Tibial artery (tissue), 4 donors: Measurements from ENCODE around the gene TMEM63B.
A peak's percentile ranks its signal among the peaks of the same experiment; 100 is the strongest.

Experiments
- DNase-seq, 2 donors: peaks; one replicate each; pipeline ENCODE4 v3.0.0-alpha.2; 2019
- H3K27ac ChIP-seq, 2 donors: fragments of 200-600 bp; sonication (generic) in 1 of 2; 1 replicate in 1 of 2; 2 replicates in 1 of 2; pipeline ENCODE4 v1.5.1; 2018 to 2019; ENCODE audit warnings: mild to moderate bottlenecking in 1 of 2
- H3K27me3 ChIP-seq, 2 donors: fragments of 200-600 bp; sonication (generic) in 1 of 2; one replicate each; pipeline versions ENCODE4 v1.5.1 to v1.6.0; 2016 to 2019
- H3K36me3 ChIP-seq, 3 donors: fragments of 200-600 bp; sonication (generic) in 2 of 3; one replicate each; pipeline ENCODE4 v1.5.1; 2016 to 2019; ENCODE audit warnings: mild to moderate bottlenecking in 2 of 3
- H3K4me1 ChIP-seq, 4 donors: fragments of 200-600 bp; sonication (generic) in 2 of 4; 1 replicate in 3 of 4; 2 replicates in 1 of 4; pipeline ENCODE4 v1.5.1; 2016 to 2019
- H3K4me3 ChIP-seq, 2 donors: fragments of 200-600 bp; sonication (generic) in 1 of 2; 1 replicate in 1 of 2; 2 replicates in 1 of 2; pipeline ENCODE4 v1.5.1; 2018 to 2019; ENCODE audit warnings: mild to moderate bottlenecking in 2 of 2
- H3K9me3 ChIP-seq, 3 donors: fragments of 200-600 bp; sonication (generic) in 1 of 3; one replicate each; pipeline ENCODE4 v1.5.1; 2016 to 2019
- intact Hi-C: fragments of 100-400 bp; cut with DNase I; formaldehyde crosslinking; loops from one replicate; pipeline ENCODE4 v1.15.0; 2023; ENCODE audit warnings: low total_unique reads
- TF ChIP-seq, protein P1 (sequence below), 2 experiments: fragments of 200-600 bp in 1 of 2; fragments of 450-650 bp in 1 of 2; IDR thresholded peaks; one replicate each; pipeline ENCODE4 v1.5.1; 2017 to 2019; ENCODE audit warnings: antibody characterized with exemption in 2 of 2, mild to moderate bottlenecking in 1 of 2, moderate library complexity in 1 of 2

TMEM63B gene

DNA sequence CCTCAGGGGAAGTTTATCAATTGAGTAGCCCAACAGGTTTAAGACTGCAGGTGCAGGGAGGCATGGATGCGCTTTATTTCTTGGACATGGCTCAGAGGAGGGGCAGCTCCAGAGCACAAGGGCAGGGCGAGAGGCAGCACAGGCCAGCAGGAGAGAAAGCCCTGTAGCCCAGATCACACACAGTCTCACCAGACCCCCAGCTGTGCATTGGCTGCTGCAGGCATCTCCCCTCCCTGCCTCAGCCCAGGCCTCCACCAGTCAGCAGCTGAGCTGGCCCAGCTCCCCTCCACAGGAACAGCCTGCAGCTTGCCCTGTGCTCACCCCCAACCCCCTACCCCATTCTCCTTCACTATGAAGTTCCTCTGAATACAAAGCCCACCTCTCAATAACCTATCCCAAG is 24.8 kb upstream of the TMEM63B start:
- DNase-seq = no peak
- Histone ChIP-seq H3K4me3 (no peak overlapping the region), H3K36me3 (peaks cover 0 to 32% (median 5%) of the 10 kb centered on the region in 3 donors), H3K27me3 (no peaks in the 10 kb centered on the region), H3K9me3 (no peaks in the 10 kb centered on the region), H3K4me1 (peaks cover 0 to 5% (median 0%) of the 10 kb centered on the region in 4 donors), H3K27ac (no peak overlapping the region)
- intact Hi-C loops = no loop called here
- TF ChIP-seq, protein P1, sequence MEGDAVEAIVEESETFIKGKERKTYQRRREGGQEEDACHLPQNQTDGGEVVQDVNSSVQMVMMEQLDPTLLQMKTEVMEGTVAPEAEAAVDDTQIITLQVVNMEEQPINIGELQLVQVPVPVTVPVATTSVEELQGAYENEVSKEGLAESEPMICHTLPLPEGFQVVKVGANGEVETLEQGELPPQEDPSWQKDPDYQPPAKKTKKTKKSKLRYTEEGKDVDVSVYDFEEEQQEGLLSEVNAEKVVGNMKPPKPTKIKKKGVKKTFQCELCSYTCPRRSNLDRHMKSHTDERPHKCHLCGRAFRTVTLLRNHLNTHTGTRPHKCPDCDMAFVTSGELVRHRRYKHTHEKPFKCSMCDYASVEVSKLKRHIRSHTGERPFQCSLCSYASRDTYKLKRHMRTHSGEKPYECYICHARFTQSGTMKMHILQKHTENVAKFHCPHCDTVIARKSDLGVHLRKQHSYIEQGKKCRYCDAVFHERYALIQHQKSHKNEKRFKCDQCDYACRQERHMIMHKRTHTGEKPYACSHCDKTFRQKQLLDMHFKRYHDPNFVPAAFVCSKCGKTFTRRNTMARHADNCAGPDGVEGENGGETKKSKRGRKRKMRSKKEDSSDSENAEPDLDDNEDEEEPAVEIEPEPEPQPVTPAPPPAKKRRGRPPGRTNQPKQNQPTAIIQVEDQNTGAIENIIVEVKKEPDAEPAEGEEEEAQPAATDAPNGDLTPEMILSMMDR (IDR thresholded peaks at IDR 0.05) = no peak

DNA sequence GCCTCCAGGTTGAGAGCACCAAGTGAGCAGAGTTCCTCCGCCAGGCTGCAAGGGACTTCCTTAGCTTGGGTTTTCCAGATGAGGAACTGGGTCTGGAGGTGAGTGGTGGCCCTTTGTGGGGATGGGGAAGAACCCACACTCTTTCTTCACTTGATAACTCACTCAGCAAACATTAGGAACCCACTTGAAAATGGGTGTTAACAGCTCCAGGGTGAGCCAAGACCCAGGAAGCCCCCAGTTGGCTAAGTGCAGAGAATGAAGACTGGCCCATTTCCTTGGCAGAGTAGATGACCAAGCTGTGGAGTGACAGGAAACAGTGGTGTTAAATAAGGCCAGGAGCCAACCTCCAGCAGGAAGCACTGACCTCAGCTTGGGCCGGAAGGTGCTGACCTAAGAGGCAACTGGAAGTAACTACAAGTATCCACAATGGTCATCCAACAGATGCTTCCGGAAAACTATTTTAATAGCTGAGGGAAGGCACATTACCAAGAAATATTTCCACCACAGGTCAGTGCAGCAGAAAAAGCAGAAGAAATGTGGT is 22.8 kb upstream of the TMEM63B start:
- DNase-seq = peak in 1 of 2 donors; percentile 71
- Histone ChIP-seq H3K9me3 (no peaks in the 10 kb centered on the region), H3K4me1 (peaks cover 0 to 5% (median 0%) of the 10 kb centered on the region in 4 donors), H3K4me3 (no peak overlapping the region), H3K27ac (no peak overlapping the region), H3K36me3 (peaks cover 0 to 51% (median 13%) of the 10 kb centered on the region in 3 donors), H3K27me3 (no peaks in the 10 kb centered on the region)
- intact Hi-C loops = no loop called here
- TF ChIP-seq, protein P1 (IDR thresholded peaks at IDR 0.05) = no peak

DNA sequence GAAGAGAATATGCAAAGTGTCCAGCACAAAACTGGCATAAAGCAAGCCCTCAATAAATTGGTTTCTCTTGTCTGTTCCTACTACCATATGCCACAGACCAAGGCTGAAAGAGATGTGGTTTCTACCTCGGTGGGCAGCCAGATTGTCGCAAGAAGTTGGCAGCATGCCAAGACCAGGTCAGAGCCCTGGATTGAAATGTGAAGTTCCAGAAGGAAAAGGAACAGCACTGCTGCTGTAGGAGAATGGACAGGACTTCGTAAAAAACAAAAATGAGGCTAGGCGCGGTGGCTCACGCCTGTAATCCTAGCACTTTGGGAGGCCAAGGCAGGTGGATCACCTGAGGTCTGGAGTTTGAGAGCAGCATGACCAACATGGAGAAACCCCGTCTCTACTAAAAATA is 22.2 kb upstream of the TMEM63B start:
- peaks cover 0 to 5% (median 0%) of the 10 kb centered on the region in 4 donors for H3K4me1 ChIP-seq
- H3K27me3 ChIP-seq = no peaks in the 10 kb centered on the region
- H3K9me3 ChIP-seq = no peaks in the 10 kb centered on the region
- intact Hi-C loops = no loop called here
- no peak overlapping the region for H3K27ac ChIP-seq
- no peak for DNase-seq
- H3K4me3 ChIP-seq = no peak overlapping the region
- TF ChIP-seq, protein P1 (IDR thresholded peaks at IDR 0.05) = no peak
- H3K36me3 ChIP-seq = peaks cover 0 to 51% (median 16%) of the 10 kb centered on the region in 3 donors

DNA sequence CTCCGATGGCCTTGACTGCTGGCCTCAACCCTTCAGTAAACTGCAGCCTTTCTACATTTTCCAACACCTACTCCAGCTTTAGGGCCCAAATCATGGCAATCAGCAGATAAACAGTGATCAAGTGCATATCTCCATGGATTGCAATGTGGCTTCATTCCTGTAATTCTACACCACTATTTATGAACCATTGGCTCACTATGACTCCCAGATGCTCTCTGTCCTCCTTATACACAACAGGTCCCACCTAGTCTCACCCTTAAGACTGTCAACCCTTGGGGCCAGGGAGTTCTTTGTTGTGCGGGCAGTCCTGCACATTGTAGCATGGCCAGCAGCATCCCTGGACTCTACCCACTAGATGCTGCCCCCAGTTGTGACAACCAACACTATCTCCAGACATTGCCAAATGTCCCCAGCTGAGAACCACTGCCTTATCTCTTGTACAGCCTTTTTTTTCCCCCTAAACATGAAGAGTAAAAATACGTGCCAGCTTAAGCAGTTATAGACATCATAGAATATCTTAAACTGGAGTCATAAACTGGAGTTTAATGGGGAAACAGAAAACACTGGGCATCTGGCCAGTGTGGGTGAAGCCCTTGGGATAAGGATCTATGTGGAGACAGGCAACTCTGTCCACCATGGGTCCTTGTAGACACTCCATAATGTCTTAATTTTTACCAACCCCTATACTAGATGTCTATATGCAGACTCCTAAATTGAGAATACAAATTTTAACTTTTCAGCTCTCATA is 21.2 kb upstream of the TMEM63B start:
- no peaks in the 10 kb centered on the region for H3K9me3 ChIP-seq
- H3K27ac ChIP-seq = no peak overlapping the region
- TF ChIP-seq, protein P1 (IDR thresholded peaks at IDR 0.05) = no peak
- DNase-seq = no peak
- H3K36me3 ChIP-seq = peaks cover 0 to 56% (median 25%) of the 10 kb centered on the region in 3 donors
- H3K4me1 ChIP-seq = peaks cover 0 to 5% (median 2%) of the 10 kb centered on the region in 4 donors
- intact Hi-C loops = no loop called here
- H3K4me3 ChIP-seq = no peak overlapping the region
- H3K27me3 ChIP-seq = no peaks in the 10 kb centered on the region

DNA sequence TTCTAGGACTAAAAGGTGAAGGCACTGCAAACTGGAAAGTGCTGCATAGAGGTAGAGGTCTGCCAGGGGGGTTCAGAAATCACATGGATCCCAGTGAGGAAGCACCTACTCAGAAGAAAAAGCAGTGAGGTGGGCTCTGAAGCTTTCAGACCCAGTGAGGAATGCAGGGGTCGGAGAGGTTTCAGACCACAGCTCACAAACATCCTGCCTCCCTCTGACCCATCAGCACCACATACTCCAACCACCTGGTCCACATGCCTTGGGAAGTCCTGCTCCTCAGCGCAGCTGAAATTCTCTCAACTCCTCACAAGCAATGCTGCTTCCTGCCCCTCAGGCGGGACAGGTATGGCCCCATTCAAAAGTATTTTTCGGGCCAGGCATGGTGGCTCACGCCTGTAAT is 20.3 kb upstream of the TMEM63B start:
- Histone ChIP-seq H3K27ac (no peak overlapping the region), H3K9me3 (no peaks in the 10 kb centered on the region), H3K4me1 (peaks cover 0 to 5% (median 2%) of the 10 kb centered on the region in 4 donors), H3K27me3 (no peaks in the 10 kb centered on the region), H3K36me3 (peaks cover 0 to 64% (median 34%) of the 10 kb centered on the region in 3 donors), H3K4me3 (no peak overlapping the region)
- DNase-seq = no peak
- TF ChIP-seq, protein P1 (IDR thresholded peaks at IDR 0.05) = no peak
- intact Hi-C loops = no loop called here
